Testis (tissue), 2 donors: Measurements from ENCODE around the gene BMPR1B.

Source experiments
- CTCF ChIP-seq, 3 experiments: fragments of 450-650 bp in 2 of 3; fragments of 200-600 bp in 1 of 3; sonication (generic) in 1 of 3; IDR thresholded peaks; one replicate each; pipeline ENCODE4 v1.5.1; 2016 to 2019; ENCODE audit warnings: antibody characterized with exemption in 3 of 3, mild to moderate bottlenecking in 2 of 3, moderate library complexity in 1 of 3
- POLR2A ChIP-seq: fragments of 450-650 bp; IDR thresholded peaks from one replicate; pipeline ENCODE4 v1.6.1; 2017; ENCODE audit warnings: antibody characterized with exemption, mild to moderate bottlenecking, moderate library complexity

- no peak for TF ChIP-seq CTCF (IDR thresholded peaks at IDR 0.05)
- TF ChIP-seq POLR2A: no peak
Measured at GRCh38 chr4:94892051-94892450, 134.3 kb downstream of the BMPR1B start.
